IMR-90 (cell line): ENCODE results near the gene ADGRL3. TPM values are rescaled to one million over a fixed set of nuclear protein-coding genes. Genes with fewer than 3 reads are reported as not detected.

Experiments
- ATAC-seq: fragments of 200-7000 bp; cut with Tn5 transposase; 2 replicates; pipeline ENCODE4 v1.9.1; 2020; ENCODE audit warnings: low read depth, mild to moderate bottlenecking, moderate library complexity
- BruUV-seq: library from RNA; stranded (reverse); fragments of 400-500 nt; replicated peaks from 2 replicates; lab custom pipeline; 2021; lab: Mats Ljungman, UMichigan
- CTCF ChIA-PET: fragments of 300-600 bp; formaldehyde crosslinking; extraction: SDS; loops from one replicate; lab custom pipeline; 2021; ENCODE audit warnings: antibody characterized with exemption; lab: Yijun Ruan, JAX
- POLR2A ChIA-PET: fragments of 300-600 bp; sonication (Branson Sonifier 250); formaldehyde crosslinking; loops from one replicate; lab custom pipeline; 2022; ENCODE audit warnings: antibody characterized with exemption; ENCODE audit not compliant: unreplicated experiment; lab: Charles Lee
- DNase-seq: peaks from one replicate; pipeline ENCODE4 v3.0.0; 2013
- H2AFZ ChIP-seq: replicated peaks from 2 replicates; pipeline ENCODE3; 2013; ENCODE audit warnings: low read length, mild to moderate bottlenecking; ENCODE audit not compliant: poor library complexity
- H2AK5ac ChIP-seq: 2 replicates; pipeline ENCODE4 v1.6.1; 2013; ENCODE audit warnings: low read depth, low read length, inconsistent platforms
- H2AK9ac ChIP-seq: replicated peaks from 2 replicates; pipeline ENCODE3; 2013; ENCODE audit warnings: mild to moderate bottlenecking, low read depth, low read length, moderate library complexity; ENCODE audit not compliant: poor library complexity
- H2BK120ac ChIP-seq: 2 replicates; pipeline ENCODE4 v1.6.1; 2013; ENCODE audit warnings: low read depth, low read length, inconsistent platforms
- H2BK15ac ChIP-seq: 3 replicates; pipeline ENCODE4 v1.6.1; 2013; ENCODE audit warnings: low read depth, low read length, inconsistent platforms
- H2BK20ac ChIP-seq: 2 replicates; pipeline ENCODE4 v1.6.1; 2013; ENCODE audit warnings: low read depth, mild to moderate bottlenecking, inconsistent platforms, low read length, moderate library complexity
- H2BK5ac ChIP-seq: 2 replicates; pipeline ENCODE4 v1.6.1; 2013; ENCODE audit warnings: mild to moderate bottlenecking, low read depth, low read length, inconsistent platforms; ENCODE audit not compliant: poor library complexity, severe bottlenecking
- H3K14ac ChIP-seq: replicated peaks from 2 replicates; pipeline ENCODE4 v1.6.1; 2013; ENCODE audit warnings: low read depth, low read length, inconsistent platforms
- H3K18ac ChIP-seq: 2 replicates; pipeline ENCODE4 v1.6.1; 2013; ENCODE audit warnings: low read depth, low read length, control low read depth
- H3K23ac ChIP-seq: 2 replicates; pipeline ENCODE4 v1.6.1; 2013; ENCODE audit warnings: low read depth, low read length, inconsistent platforms
- H3K27ac ChIP-seq: 2 replicates; pipeline ENCODE4 v1.5.1; 2013; ENCODE audit warnings: mild to moderate bottlenecking, control low read depth, low read length; ENCODE audit not compliant: insufficient read depth
- H3K27me3 ChIP-seq: 2 replicates; pipeline ENCODE4 v1.6.1; 2013; ENCODE audit warnings: low read length; ENCODE audit not compliant: control insufficient read depth, insufficient read depth
- H3K36me3 ChIP-seq: 2 replicates; pipeline ENCODE4 v1.6.1; 2013; ENCODE audit warnings: low read length, mixed read lengths; ENCODE audit not compliant: control insufficient read depth, insufficient read depth
- H3K4ac ChIP-seq: 2 replicates; pipeline ENCODE4 v1.6.1; 2013; ENCODE audit warnings: low read depth, low read length, inconsistent platforms
- H3K4me1 ChIP-seq: 2 replicates; pipeline ENCODE4 v1.6.1; 2013; ENCODE audit warnings: low read length, mixed read lengths; ENCODE audit not compliant: control insufficient read depth, insufficient read depth
- H3K4me2 ChIP-seq: 2 replicates; pipeline ENCODE4 v1.6.1; 2013; ENCODE audit warnings: low read depth, mild to moderate bottlenecking, control low read depth, low read length, moderate library complexity
- H3K4me3 ChIP-seq: 2 replicates; pipeline ENCODE4 v1.5.1; 2013; ENCODE audit warnings: low read depth, mild to moderate bottlenecking, control low read depth, low read length, moderate library complexity; ENCODE audit not compliant: insufficient read depth
- H3K56ac ChIP-seq: 2 replicates; pipeline ENCODE4 v1.6.1; 2013; ENCODE audit warnings: low read length, inconsistent platforms; ENCODE audit not compliant: insufficient read depth; ENCODE audit errors: extremely low read depth
- H3K79me1 ChIP-seq, 2 experiments: 2 replicates each; pipeline ENCODE4 v1.6.1; 2013; ENCODE audit warnings: low read length in 2 of 2, inconsistent platforms in 1 of 2, low read depth in 1 of 2
- H3K9ac ChIP-seq: 2 replicates; pipeline ENCODE4 v1.6.1; 2013; ENCODE audit warnings: low read depth, low read length, control low read depth
- H3K9me1 ChIP-seq: 2 replicates; pipeline ENCODE4 v1.6.1; 2013; ENCODE audit warnings: low read length, inconsistent platforms; ENCODE audit not compliant: insufficient read depth
- H3K9me3 ChIP-seq: 2 replicates; pipeline ENCODE4 v1.6.1; 2013; ENCODE audit warnings: low read length; ENCODE audit not compliant: control insufficient read depth, insufficient read depth
- H4K20me1 ChIP-seq: 2 replicates; pipeline ENCODE4 v1.6.1; 2013; ENCODE audit warnings: low read length, inconsistent platforms; ENCODE audit not compliant: insufficient read depth
- H4K5ac ChIP-seq: 2 replicates; pipeline ENCODE4 v1.6.1; 2013; ENCODE audit warnings: mild to moderate bottlenecking, low read depth, low read length, control low read depth
- H4K8ac ChIP-seq, 2 experiments: 2 replicates each; pipeline ENCODE4 v1.6.1; 2013; ENCODE audit warnings: low read depth in 2 of 2, low read length in 2 of 2, control low read depth in 1 of 2, inconsistent platforms in 1 of 2
- H4K91ac ChIP-seq: 2 replicates; pipeline ENCODE4 v1.6.1; 2013; ENCODE audit warnings: low read depth, low read length, inconsistent platforms; ENCODE audit not compliant: insufficient read depth
- BHLHE40 ChIP-seq: fragments of 150-350 bp; IDR thresholded peaks from 2 replicates; pipeline ENCODE4 v1.6.1; 2016; ENCODE audit warnings: mild to moderate bottlenecking, low read depth, low read length
- ELK1 ChIP-seq: fragments of 150-350 bp; IDR thresholded peaks from 2 replicates; pipeline ENCODE4 v1.6.1; 2016; ENCODE audit warnings: low read depth, mild to moderate bottlenecking, low read length, moderate library complexity, borderline replicate concordance
- RCOR1 ChIP-seq: IDR thresholded peaks from 2 replicates; pipeline ENCODE4 v1.6.1; 2012; ENCODE audit warnings: mild to moderate bottlenecking, low read length, improper control_type of control experiment; ENCODE audit not compliant: insufficient replicate concordance
- RFX5 ChIP-seq: IDR thresholded peaks from 2 replicates; pipeline ENCODE4 v1.8.0; 2012; ENCODE audit warnings: low read depth, mild to moderate bottlenecking, low read length, moderate library complexity
- WGBS, 2 experiments: methylation state at CpG; one replicate each; pipeline versions ENCODE4 v1.1.5 to v1.1.7; 2013; ENCODE audit warnings: missing lambda C conversion rate in 2 of 2; ENCODE audit not compliant: insufficient read length in 1 of 2; ENCODE audit errors: extremely low coverage in 2 of 2; 5-methylcytosine and 5-hydroxymethylcytosine counted together
- dilution Hi-C: fragments of 300-500 bp; cut with HindIII; formaldehyde crosslinking; loops from one replicate; pipeline ENCODE4 v1.14.3; 2018; ENCODE audit warnings: low sequenced_read_pairs; ENCODE audit not compliant: unreplicated experiment
- in situ Hi-C: fragments of 300-500 bp; cut with MboI; formaldehyde crosslinking; loops from 3 replicates; pipeline ENCODE4 v1.14.3; 2019; ENCODE audit warnings: low sequenced_read_pairs, inconsistent platforms, mixed read lengths
- intact Hi-C: fragments of 100-400 bp; cut with micrococcal nuclease; formaldehyde crosslinking; loops from 2 replicates; pipeline ENCODE4 v1.10.0; 2022
- polyA plus RNA-seq, 3 experiments: library from polyadenylated mRNA; depleted of rRNA; stranded (reverse); fragments of >200 nt; gene quantifications; 2 replicates each; pipeline ENCODE4 v1.2.3, GENCODE V29; 2012; ENCODE audit warnings: low replicate concordance in 1 of 3
- total RNA-seq: library from RNA; depleted of rRNA; stranded (reverse); fragments of >200 nt; gene quantifications from 2 replicates; pipeline ENCODE4 v1.2.3, GENCODE V29; 2012

The ADGRL3 gene
- total and polyA plus RNA-seq, 2 of the 4 experiments (the other 2 are of a cell fraction): 0.46 to 2.5 TPM

GRCh38 chr4:61824454-61824853, 624.3 kb downstream of the ADGRL3 start:
- Histone ChIP-seq H3K23ac (no peak overlapping the region), H3K27me3 (no peaks in the 10 kb centered on the region), H3K4me1 (no peaks in the 10 kb centered on the region), H3K36me3 (no peaks in the 10 kb centered on the region), H3K4ac (no peak overlapping the region), H3K4me2 (no peak overlapping the region), H3K18ac (no peak overlapping the region), H3K9ac (no peak overlapping the region), H3K14ac (no peak overlapping the region), H4K5ac (no peak overlapping the region), H4K91ac (no peak overlapping the region), H2BK5ac (no peak overlapping the region), H2BK120ac (no peak overlapping the region), H3K79me1 (no peaks in the 10 kb centered on the region), H3K4me3 (no peak overlapping the region), H4K8ac (no peak overlapping the region), H4K20me1 (no peaks in the 10 kb centered on the region), H2BK15ac (no peak overlapping the region), H2BK20ac (no peak overlapping the region), H2AK5ac (no peak overlapping the region), H3K9me1 (no peaks in the 10 kb centered on the region), H2AK9ac (no peak overlapping the region), H3K56ac (no peak overlapping the region), H2AFZ (no peak overlapping the region), H3K9me3 (no peaks in the 10 kb centered on the region), H3K27ac (no peak overlapping the region)
- intact Hi-C loops: no loop called here
- POLR2A ChIA-PET: no interaction called here
- in situ Hi-C loops: no loop called here
- ATAC-seq: no peak
- TF ChIP-seq RCOR1 (no peak), RFX5 (no peak), BHLHE40 (no peak), ELK1 (no peak)
- CTCF ChIA-PET: no interaction called here
- BruUV-seq: no TSS peak
- dilution Hi-C loops: no loop called here
- no CpG with 5 or more reads among the region's 2 CpGs for WGBS, 2 experiments
- no peak for DNase-seq
